MM.1S (cell line): ENCODE data around the gene COLQ.

Experiments used
- DNase-seq: peaks from one replicate; pipeline ENCODE4 v3.0.0-alpha.2; 2015
- H2AFZ ChIP-seq: fragments of 300-600 bp; sonication (generic); 2 replicates; pipeline ENCODE4 v1.6.0; 2016; ENCODE audit warnings: antibody characterized with exemption, low read length
- H3F3A ChIP-seq: fragments of 300-600 bp; sonication (generic); 2 replicates; pipeline ENCODE4 v1.6.1; 2016; ENCODE audit warnings: mild to moderate bottlenecking, antibody characterized with exemption, low read length, moderate library complexity, mixed read lengths; ENCODE audit not compliant: insufficient read depth
- H3K27ac ChIP-seq: fragments of 300-600 bp; sonication (generic); 2 replicates; pipeline ENCODE4 v1.5.1; 2016; ENCODE audit warnings: mild to moderate bottlenecking, low read length
- H3K27me3 ChIP-seq: fragments of 300-600 bp; sonication (generic); replicated peaks from 2 replicates; pipeline ENCODE4 v1.6.0; 2016; ENCODE audit warnings: low read length; ENCODE audit not compliant: insufficient read depth
- H3K36me3 ChIP-seq: fragments of 300-600 bp; sonication (generic); replicated peaks from 2 replicates; pipeline ENCODE4 v1.6.1; 2016; ENCODE audit warnings: mild to moderate bottlenecking, low read length, mixed read lengths; ENCODE audit not compliant: insufficient read depth
- H3K4me1 ChIP-seq: fragments of 300-600 bp; sonication (generic); 2 replicates; pipeline ENCODE4 v1.6.1; 2016; ENCODE audit warnings: low read length, mixed read lengths
- H3K4me2 ChIP-seq: fragments of 300-600 bp; sonication (generic); 2 replicates; pipeline ENCODE4 v1.6.0; 2016; ENCODE audit warnings: low read depth, low read length
- H3K4me3 ChIP-seq: fragments of 300-600 bp; sonication (generic); 2 replicates; pipeline ENCODE4 v1.5.1; 2016; ENCODE audit warnings: low read length, mixed read lengths
- H3K79me2 ChIP-seq: fragments of 300-600 bp; sonication (generic); 2 replicates; pipeline ENCODE4 v1.6.1; 2016; ENCODE audit warnings: mixed run types, low read length, mixed read lengths
- H3K9ac ChIP-seq: fragments of 300-600 bp; sonication (generic); 2 replicates; pipeline ENCODE4 v1.6.1; 2016; ENCODE audit warnings: low read length, mixed read lengths
- H3K9me2 ChIP-seq: fragments of 300-600 bp; sonication (generic); replicated peaks from 2 replicates; pipeline ENCODE4 v1.6.1; 2016; ENCODE audit warnings: mild to moderate bottlenecking, low read length, mixed read lengths; ENCODE audit not compliant: insufficient read depth
- H3K9me3 ChIP-seq: fragments of 300-600 bp; sonication (generic); replicated peaks from 2 replicates; pipeline ENCODE4 v1.6.1; 2016; ENCODE audit warnings: mild to moderate bottlenecking, low read length, mixed read lengths; ENCODE audit not compliant: insufficient read depth
- H4K20me1 ChIP-seq: fragments of 300-600 bp; sonication (generic); 2 replicates; pipeline ENCODE4 v1.6.1; 2016; ENCODE audit warnings: mild to moderate bottlenecking, low read length, moderate library complexity, mixed read lengths; ENCODE audit not compliant: insufficient read depth
- EZH2 ChIP-seq: fragments of 300-600 bp; sonication (generic); optimal IDR thresholded peaks from 2 replicates; pipeline ENCODE3; 2017; ENCODE audit warnings: low read depth, mild to moderate bottlenecking, antibody characterized with exemption, low read length, mixed read lengths
- EZH2phosphoT487 ChIP-seq: fragments of 300-600 bp; sonication (generic); IDR thresholded peaks from 2 replicates; pipeline ENCODE4 v1.6.1; 2018; ENCODE audit warnings: antibody characterized with exemption, low read length
- TF ChIP-seq, protein P1 (sequence below): fragments of 300-600 bp; sonication (generic); IDR thresholded peaks from 2 replicates; pipeline ENCODE4 v1.5.1; 2016; ENCODE audit warnings: antibody characterized with exemption, low read length, mixed read lengths

The COLQ gene

DNA sequence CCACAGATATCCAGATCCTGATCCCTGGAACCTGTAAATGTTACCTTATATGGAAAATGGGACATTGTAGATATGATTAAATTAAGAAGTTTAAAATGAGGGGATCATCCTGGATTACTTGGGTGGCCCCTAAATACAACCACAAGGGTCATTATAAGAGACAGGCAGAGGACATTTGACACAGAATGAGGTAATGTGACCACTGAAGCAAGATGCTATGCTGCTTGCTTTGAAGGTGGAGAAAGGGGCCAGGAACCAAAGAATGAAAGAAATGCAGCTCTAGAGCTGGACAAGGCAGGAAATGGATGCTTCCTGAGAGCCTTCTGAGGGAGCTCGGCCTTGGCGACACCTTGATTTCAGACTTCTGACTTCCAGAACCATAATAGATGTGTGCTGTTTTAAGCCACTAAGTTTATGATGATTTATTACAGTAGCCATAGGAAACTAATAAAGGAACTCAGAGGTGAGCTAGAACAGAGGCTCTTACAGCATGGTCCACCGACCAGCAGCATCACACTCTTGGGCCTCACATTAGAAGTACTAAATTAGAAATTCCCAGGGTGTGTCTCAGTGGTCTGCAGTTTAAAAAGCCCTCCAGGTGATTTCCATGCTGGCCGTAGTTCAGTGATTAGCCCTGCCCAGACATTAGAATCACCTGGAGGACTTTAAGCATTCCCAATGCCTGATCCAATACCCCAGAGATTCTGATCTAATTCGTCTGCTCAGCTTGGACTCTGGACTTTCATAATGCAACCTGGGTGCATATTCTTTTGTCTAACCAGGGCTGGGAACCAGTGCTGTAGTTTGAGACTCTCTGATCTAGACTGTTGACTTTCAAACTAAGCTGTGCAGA, 7.5 kb downstream of the COLQ start:
- no peak for DNase-seq
- Histone ChIP-seq H3K4me1 (no peaks in the 10 kb centered on the region), H2AFZ (no peak overlapping the region), H3K36me3 (no peaks in the 10 kb centered on the region), H3K9me3 (no peaks in the 10 kb centered on the region), H3K27ac (no peak overlapping the region), H3K27me3 (no peaks in the 10 kb centered on the region), H4K20me1 (no peaks in the 10 kb centered on the region), H3K4me2 (no peak overlapping the region), H3K9me2 (no peaks in the 10 kb centered on the region), H3K4me3 (no peak overlapping the region), H3K9ac (no peak overlapping the region), H3K79me2 (no peaks in the 10 kb centered on the region), H3F3A (no peaks in the 10 kb centered on the region)
- TF ChIP-seq EZH2, result no peak
- TF ChIP-seq, protein P1, sequence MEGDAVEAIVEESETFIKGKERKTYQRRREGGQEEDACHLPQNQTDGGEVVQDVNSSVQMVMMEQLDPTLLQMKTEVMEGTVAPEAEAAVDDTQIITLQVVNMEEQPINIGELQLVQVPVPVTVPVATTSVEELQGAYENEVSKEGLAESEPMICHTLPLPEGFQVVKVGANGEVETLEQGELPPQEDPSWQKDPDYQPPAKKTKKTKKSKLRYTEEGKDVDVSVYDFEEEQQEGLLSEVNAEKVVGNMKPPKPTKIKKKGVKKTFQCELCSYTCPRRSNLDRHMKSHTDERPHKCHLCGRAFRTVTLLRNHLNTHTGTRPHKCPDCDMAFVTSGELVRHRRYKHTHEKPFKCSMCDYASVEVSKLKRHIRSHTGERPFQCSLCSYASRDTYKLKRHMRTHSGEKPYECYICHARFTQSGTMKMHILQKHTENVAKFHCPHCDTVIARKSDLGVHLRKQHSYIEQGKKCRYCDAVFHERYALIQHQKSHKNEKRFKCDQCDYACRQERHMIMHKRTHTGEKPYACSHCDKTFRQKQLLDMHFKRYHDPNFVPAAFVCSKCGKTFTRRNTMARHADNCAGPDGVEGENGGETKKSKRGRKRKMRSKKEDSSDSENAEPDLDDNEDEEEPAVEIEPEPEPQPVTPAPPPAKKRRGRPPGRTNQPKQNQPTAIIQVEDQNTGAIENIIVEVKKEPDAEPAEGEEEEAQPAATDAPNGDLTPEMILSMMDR, result no peak
- no peak for TF ChIP-seq EZH2phosphoT487

DNA sequence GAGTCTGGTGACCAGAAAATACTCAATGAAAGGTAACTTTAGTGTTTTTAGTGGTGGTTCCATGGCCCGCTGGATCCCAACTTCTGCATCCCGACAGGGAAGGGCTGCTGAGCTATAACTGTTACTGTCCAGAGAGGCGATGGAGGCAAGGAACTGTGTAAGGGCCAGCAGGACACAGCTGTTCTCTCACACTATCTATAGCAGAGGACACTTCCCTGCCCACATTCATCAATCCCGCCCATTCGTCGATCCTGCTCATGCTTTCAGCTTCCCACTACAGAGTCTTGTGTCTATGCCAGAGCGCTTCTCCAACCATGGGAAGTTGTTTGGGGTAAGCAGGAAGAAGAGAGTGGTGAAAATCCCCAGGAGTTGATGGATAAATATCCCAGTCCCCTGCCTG, 8.4 kb downstream of the COLQ start:
- no peaks in the 10 kb centered on the region for H3K27me3 ChIP-seq
- H3K4me2 ChIP-seq, result no peak overlapping the region
- no peaks in the 10 kb centered on the region for H3K9me2 ChIP-seq
- H3K27ac ChIP-seq, result no peak overlapping the region
- no peaks in the 10 kb centered on the region for H3F3A ChIP-seq
- no peak overlapping the region for H3K4me3 ChIP-seq
- H3K9me3 ChIP-seq, result no peaks in the 10 kb centered on the region
- H3K9ac ChIP-seq, result no peak overlapping the region
- H3K36me3 ChIP-seq, result no peaks in the 10 kb centered on the region
- no peak for DNase-seq
- TF ChIP-seq EZH2 (no peak), EZH2phosphoT487 (no peak)
- TF ChIP-seq, protein P1, result no peak
- no peaks in the 10 kb centered on the region for H3K4me1 ChIP-seq
- no peak overlapping the region for H2AFZ ChIP-seq
- no peaks in the 10 kb centered on the region for H4K20me1 ChIP-seq
- H3K79me2 ChIP-seq, result no peaks in the 10 kb centered on the region

- no peaks in the 10 kb centered on the region for H3K4me1 ChIP-seq
- no peak overlapping the region for H3K4me3 ChIP-seq
- TF ChIP-seq EZH2 (no peak), EZH2phosphoT487 (no peak)
- TF ChIP-seq, protein P1, result no peak
- H3K4me2 ChIP-seq, result no peak overlapping the region
- no peaks in the 10 kb centered on the region for H3F3A ChIP-seq
- no peaks in the 10 kb centered on the region for H3K36me3 ChIP-seq
- no peak overlapping the region for H3K27ac ChIP-seq
- no peaks in the 10 kb centered on the region for H4K20me1 ChIP-seq
- no peaks in the 10 kb centered on the region for H3K79me2 ChIP-seq
- no peaks in the 10 kb centered on the region for H3K9me2 ChIP-seq
- H2AFZ ChIP-seq, result no peak overlapping the region
- no peak for DNase-seq
- no peaks in the 10 kb centered on the region for H3K27me3 ChIP-seq
- H3K9me3 ChIP-seq, result no peaks in the 10 kb centered on the region
- H3K9ac ChIP-seq, result no peak overlapping the region
These were observed 9.3 kb downstream of the COLQ start for GRCh38 chr3:15512166-15512565.
